Stimulated activated CD8-positive, alpha-beta memory T cell treated with anti-CD3 and anti-CD28 coated beads, Interleukin-12 subunit alpha, Interleukin-12 subunit beta, amount 100 ng/mL, for 24 hours (primary cell): ENCODE results near the gene RHPN2.
"Not testable (repeated sequence)": the region's sequence is repeated elsewhere in the genome, so short reads cannot be mapped to it uniquely, and the experiment has no call there.

ENCODE experiments used
- DNase-seq: peaks from one replicate; pipeline ENCODE4 v3.0.0-alpha.2; 2020; ENCODE audit errors: extremely low read depth

Gene RHPN2

GRCh38 chr19:33029746-33030303 lies 34.9 kb downstream of the RHPN2 start:
- no peak for DNase-seq

- not testable (repeated sequence) for DNase-seq
These were observed 38.1 kb downstream of the RHPN2 start for GRCh38 chr19:33026602-33027001.

GRCh38 chr19:33025468-33026238 lies 39.0 kb downstream of the RHPN2 start:
- not testable (repeated sequence) for DNase-seq

- no peak for DNase-seq
These were observed 40.3 kb downstream of the RHPN2 start for GRCh38 chr19:33024398-33024797.

GRCh38 chr19:33022472-33023116 lies 42.1 kb downstream of the RHPN2 start:
- DNase-seq = no peak

GRCh38 chr19:33010891-33011290 lies 53.8 kb downstream of the RHPN2 start:
- DNase-seq = not testable (repeated sequence)

- no peak for DNase-seq
These were observed 56.0 kb downstream of the RHPN2 start for GRCh38 chr19:33008738-33009137.

- no peak for DNase-seq
These were observed 59.2 kb downstream of the RHPN2 start for GRCh38 chr19:33005440-33005839.

GRCh38 chr19:33003424-33004024 lies 61.2 kb downstream of the RHPN2 start:
- DNase-seq = not testable (repeated sequence)

GRCh38 chr19:33002126-33002865 lies 62.4 kb downstream of the RHPN2 start:
- not testable (repeated sequence) for DNase-seq

GRCh38 chr19:33000910-33001309 lies 63.8 kb downstream of the RHPN2 start:
- no peak for DNase-seq

GRCh38 chr19:33000510-33000909 lies 64.2 kb downstream of the RHPN2 start:
- DNase-seq = no peak

- no peak for DNase-seq
These were observed 66.0 kb downstream of the RHPN2 start for GRCh38 chr19:32998722-32999121.

- no peak for DNase-seq
These were observed 66.9 kb downstream of the RHPN2 start for GRCh38 chr19:32997716-32998355.

- not testable (repeated sequence) for DNase-seq
These were observed 67.6 kb downstream of the RHPN2 start for GRCh38 chr19:32997061-32997464.

GRCh38 chr19:32995966-32996365 lies 68.7 kb downstream of the RHPN2 start:
- not testable (repeated sequence) for DNase-seq

- DNase-seq = no peak
These were observed 76.0 kb downstream of the RHPN2 start for GRCh38 chr19:32988724-32989123.

- not testable (repeated sequence) for DNase-seq
These were observed 76.4 kb downstream of the RHPN2 start for GRCh38 chr19:32988254-32988653.

GRCh38 chr19:32982488-32982887 lies 82.2 kb downstream of the RHPN2 start:
- not testable (repeated sequence) for DNase-seq

GRCh38 chr19:32979807-32980206 lies 84.9 kb downstream of the RHPN2 start:
- DNase-seq = not testable (repeated sequence)

- not testable (repeated sequence) for DNase-seq
These were observed 86.9 kb downstream of the RHPN2 start for GRCh38 chr19:32977813-32978212.
